Measurements from ENCODE around the gene RAI14.

Gene RAI14

GRCh38 chr5:34680896-34681295, 24.8 kb downstream of the RAI14 start:
- DNase-seq = no peak

GRCh38 chr5:34682926-34683623, 26.9 kb downstream of the RAI14 start:
- DNase-seq = no peak

DNA sequence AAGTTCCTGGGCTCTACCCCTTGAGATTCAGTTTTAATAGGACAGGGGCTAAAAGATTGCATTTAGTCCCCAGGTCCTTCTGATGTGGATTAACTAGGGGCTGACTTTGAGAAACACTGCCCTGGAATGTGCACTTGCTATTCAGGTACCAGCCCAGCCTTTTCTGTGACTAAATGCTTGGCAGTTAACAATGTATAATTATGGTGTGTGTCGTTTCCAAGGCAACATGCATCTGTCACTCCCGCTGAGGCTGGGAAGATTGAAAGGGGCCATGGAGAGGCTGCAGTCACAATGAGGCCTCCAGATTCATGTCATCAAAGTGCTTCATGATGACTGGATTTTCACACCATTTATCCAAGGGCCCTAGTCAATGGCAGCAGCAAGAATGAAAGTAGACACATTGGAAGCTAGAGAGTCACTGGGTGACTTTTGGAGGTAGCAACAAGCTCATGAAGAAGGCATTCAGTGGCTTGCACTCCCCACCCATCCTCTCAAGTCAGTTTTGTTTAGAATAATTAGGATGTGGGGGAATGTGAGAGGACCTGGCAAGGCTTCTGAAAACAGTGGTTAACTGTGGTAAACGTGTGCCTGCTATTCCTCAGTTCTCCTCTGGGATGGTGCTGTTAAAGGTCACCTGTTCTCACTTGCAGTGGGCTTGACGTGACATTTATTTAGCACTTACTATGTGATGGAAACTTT, 28.3 kb downstream of the RAI14 start:
- DNase-seq = no peak

DNA sequence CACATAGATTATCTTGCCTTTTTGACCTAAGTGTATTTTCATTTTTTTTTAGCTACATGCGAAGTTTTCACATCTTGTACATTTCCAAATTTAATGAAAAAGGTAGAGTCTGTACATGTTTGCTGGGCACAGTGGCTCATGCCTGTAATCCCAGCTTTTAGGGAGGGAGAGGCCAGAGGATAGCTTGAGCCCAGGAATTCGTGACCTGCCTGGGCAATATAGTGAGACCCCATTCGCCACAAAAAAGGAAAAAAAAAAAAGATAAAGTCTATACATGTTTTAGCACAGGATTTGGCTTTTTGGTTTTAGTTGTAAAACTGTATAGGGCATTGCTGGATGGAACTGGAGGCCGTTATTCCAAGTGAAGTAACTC, 28.8 kb downstream of the RAI14 start:
- DNase-seq = no peak

GRCh38 chr5:34685485-34686165, 29.5 kb downstream of the RAI14 start:
- no peak for DNase-seq

- peak in 1 of 2 donors; percentile 21 for DNase-seq
Observed at GRCh38 chr5:34686762-34687268, 30.7 kb downstream of the RAI14 start.

DNA sequence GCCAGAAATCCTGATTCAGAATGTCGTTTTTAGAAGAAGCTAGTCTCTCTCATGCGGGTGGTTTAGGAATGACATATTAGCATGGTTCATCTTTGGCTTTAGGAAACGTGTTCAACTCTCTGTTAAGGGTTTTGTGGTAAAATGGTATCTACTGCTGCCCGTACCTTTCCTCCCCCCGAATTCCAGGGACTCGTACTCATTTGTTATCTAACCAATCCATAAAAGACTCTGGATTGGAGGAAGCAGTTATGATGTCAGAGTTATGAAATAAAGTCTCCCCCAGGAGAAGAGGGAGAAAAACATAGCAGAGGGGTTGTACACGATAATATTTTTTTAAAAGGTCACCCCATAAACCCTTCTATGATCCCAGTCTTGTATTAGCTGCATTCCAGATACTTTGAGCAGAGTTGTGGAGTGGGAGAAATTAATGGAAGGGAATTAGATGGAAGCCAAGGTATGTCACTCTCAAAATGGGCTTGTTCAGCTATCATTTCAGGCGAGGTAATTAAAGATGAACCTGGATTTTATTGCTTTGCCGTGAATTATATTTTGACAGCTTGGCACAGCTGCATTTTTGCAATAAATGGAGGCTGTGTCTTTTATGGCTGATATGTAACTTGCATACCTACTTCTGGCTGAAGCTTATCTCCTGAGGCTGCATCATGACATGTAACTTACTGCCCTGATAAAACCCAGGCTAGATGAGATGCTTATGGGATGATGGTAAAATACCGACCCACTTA, 31.3 kb downstream of the RAI14 start:
- no peak for DNase-seq

DNA sequence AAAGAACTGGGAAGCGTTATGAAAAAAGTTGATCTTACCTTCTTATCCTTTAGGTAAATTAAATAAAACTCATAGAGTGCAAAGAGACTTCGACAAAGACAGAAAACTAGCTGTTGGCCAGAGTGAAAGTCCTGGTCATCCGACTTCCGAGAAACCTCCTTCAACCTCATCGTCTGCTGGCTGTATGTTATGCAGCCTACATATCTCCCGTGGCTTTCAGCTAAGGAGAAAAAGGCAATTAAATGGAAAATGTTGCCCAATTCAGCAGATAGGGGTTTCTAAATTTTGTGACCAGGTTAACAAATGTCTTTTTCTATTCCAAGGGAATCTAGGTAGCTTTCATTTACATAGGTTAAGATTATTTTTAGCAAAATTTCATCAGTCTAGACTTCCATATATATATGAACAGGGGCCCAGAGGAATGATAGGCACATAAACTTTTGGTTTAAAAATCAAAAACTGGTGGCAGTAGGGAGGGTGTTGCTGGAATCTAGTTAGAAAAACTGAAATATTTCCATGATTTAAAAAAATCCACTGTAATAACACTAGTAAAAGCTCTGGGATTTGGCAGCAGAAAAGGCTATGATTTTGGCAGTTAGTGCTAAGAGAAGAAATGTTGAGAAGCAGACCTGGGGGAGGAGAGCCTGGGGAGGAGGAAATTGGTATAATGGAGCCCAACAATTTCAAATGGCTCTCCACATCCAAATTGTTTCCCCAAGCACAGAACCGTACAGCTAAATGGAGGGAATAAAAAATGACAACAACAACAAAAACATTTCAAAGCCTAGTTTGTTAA, 32.1 kb downstream of the RAI14 start:
- DNase-seq = no peak

GRCh38 chr5:34690301-34690700, 34.2 kb downstream of the RAI14 start:
- DNase-seq = no peak

DNA sequence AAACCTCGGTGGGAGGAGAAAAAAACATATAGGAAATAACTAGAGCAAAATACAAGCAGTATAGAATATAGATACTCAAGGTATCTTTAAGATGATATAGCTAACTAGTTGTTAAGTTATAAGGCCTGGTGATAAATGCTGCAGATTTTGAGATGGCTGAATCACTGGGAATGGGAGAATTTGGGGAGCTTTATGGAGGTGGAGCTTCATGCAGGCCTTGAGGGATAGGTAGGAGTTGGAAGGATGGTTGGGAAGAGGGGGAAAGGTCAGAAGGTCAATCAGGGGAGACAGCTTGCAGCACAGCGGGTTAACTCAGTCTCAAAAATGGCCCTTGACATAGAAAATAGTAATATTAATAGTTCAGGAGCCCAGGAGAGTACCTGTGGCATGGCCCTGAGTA, 34.8 kb downstream of the RAI14 start:
- DNase-seq = no peak

DNA sequence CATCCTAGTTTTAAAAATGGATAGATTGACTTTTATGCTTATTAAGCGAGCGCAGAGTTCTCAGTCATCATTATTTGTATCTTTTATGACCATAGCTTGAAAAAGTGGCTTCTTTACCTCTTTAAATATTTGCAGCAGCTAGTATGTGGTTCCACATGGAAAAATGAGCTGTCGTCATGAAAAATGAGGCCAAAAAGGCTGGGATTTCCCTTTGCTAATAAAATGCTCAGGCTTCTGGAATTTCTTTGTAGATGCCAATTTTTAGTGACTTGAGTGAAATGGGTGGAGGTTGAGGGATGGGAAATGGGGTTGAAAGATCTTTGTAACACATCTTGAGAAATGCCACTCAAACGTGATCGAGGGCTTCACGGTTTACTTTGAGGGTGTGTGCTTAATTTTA, 35.2 kb downstream of the RAI14 start:
- DNase-seq = no peak

GRCh38 chr5:34692786-34693185, 36.7 kb downstream of the RAI14 start:
- no peak for DNase-seq

DNA sequence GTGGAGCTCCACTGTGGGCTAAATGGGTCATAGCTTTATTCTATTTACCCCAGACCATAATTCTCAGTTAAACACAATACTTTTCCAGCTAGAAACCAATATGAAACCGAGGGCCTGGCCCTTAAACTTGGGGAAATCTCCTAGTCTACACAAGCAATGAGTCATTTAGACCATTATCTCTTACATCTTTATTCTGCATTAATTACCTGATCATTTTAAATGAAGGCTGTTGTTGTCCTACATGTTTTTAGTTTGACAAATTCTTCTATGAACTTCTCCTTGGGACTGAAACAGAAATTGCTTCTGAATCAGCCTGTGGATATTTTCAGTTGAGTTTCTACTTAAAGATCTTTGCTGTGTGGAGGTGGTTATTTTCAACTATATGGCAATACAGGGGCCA, 37.9 kb downstream of the RAI14 start:
- no peak for DNase-seq

DNA sequence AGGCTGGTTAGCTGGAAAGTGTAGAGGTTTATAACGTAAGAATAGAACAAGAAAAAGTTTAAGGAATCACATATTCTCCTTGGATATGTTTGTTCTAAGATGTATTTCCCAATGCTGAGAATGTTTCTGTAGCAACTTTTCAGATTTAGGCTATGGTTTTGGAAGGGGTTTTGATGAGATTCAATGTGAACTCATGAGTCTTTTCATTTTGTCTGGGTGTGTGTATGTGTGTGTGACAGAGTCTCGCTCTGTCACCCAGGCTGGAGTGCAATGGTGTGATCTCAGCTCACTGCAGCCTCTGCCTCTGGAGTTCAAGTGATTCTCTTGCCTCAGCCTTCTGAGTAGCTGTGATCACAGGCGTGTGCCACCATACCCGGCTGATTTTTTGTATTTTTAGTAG, 38.6 kb downstream of the RAI14 start:
- no peak for DNase-seq

GRCh38 chr5:34695275-34696027, 39.3 kb downstream of the RAI14 start:
- DNase-seq = no peak

DNA sequence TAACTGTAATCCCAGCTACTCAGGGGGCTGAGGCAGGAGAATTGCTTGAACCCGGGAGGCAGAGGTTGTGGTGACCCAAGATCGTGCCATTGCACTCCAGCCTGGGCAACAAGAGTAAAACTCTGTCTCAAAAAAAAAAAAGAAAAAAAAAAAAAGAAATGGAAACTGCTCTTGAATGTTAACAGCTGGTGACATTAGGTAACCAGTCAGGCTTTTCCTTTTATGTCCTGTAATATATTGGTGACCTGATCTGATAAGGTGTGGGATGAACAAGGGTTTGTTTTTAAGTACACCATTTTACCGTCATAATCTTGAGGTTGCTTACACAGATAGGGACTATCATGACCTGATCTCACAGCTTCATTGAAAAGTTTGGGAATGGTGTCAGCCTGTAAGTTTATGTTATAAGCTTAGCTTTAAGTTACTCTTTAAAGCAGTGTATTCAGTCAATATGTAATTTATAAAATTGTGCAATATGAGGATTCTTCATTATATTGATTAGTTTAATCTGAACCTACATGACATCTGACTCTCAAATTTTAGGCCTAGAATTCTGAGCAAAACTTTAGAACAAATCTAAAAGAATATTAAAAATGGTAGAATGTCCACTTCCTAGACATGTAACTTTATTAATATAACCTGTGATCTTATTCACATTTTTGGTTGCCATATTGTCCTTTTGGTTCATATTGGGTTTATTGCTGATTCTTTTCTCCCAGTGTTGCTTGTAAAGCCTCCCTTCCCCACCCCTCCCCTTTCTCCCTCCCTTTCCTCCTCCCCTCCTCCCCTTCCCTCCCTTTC, 41.4 kb downstream of the RAI14 start:
- DNase-seq = no peak

- no peak for DNase-seq
Observed at GRCh38 chr5:34698109-34698419, 41.9 kb downstream of the RAI14 start.

- DNase-seq = no peak
Observed at GRCh38 chr5:34698754-34699153, 42.6 kb downstream of the RAI14 start.

DNA sequence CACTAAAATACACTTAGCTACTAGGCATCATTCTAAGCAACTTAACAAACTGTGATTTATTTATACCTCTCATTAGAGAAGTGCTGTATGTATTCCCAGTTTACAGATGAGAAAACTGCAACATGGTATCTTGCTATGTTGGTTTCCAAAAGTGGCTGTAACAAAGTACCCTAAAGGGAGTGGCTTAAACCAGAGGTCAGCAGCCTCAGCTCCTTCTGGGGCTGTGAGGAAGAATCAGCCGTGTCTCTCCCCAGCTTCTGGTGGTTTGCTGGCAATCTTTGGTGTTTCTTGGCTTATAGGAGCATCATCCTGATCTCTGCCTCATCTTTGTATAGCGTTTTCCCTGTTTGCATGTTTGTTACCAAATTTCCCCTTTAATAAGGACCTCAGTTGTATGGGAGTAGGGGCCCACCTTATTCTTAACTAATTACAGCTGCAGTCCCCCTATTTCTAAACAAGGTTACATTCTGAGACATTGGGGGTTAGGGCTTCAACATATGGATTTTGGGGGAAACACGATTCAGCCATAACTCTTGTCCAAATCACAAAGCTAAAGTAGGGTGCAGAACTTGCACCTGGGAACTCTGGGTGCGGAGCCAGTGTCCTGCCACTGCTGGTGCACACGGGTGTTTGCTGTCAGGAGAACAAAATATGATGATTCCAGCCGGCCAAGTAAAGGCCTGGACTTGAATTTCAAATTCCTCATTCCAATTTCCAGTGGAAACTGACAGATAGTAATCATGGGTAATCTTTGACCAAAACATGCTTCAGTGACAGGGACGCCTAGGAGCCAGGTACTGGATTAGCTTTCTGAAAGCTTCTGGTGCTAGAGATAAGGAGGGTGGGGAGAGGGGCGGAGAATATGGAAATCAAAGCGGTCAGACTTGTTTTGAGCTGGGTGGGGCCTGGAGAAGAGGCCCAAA, 43.3 kb downstream of the RAI14 start:
- no peak for DNase-seq

GRCh38 chr5:34700078-34700452, 43.9 kb downstream of the RAI14 start:
- no peak for DNase-seq

All from inflammatory macrophage (primary cell).